SH-SY5Y (cell line): Measurements from ENCODE around the gene ESRRA.

Source experiments
- GATA2 ChIP-seq: IDR thresholded peaks from 2 replicates; pipeline ENCODE4 v1.6.1; 2011; ENCODE audit warnings: mild to moderate bottlenecking, low read depth, low read length
- GATA3 ChIP-seq: IDR thresholded peaks from 2 replicates; pipeline ENCODE4 v1.6.1; 2011; ENCODE audit warnings: low read depth, mild to moderate bottlenecking, low read length, moderate library complexity

DNA sequence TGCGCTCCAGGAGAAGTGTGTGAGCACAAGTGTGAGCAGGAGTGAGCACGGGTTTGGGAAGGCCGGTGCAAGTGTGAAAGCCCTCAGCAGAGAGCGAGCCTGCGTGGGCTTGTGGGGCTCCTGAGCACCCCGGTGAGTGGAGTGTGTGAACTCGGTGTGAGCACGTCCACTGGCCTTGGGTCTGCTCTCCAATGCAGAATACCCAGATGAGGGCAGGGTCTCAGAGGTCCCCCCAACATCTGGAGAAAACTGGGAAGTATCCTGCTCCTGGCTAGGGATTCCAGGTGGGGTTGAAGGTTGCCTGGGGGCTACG lies 1.2 kb downstream of the ESRRA start:
- TF ChIP-seq GATA2 (no peak), GATA3 (no peak)
